ENCODE measurements around the gene ME3. TPM values are rescaled to one million over a fixed set of nuclear protein-coding genes. Genes with fewer than 3 reads are reported as not detected.

Gene ME3
- polyA plus RNA-seq, 1 experiment, result 15.8 TPM

GRCh38 chr11:86482692-86483091, 189.7 kb downstream of the ME3 start:
- ChIA-PET CTCF (interaction anchor here (1.7 kb wide), 1 partner anchor 126 kb away, joined by 7 read pairs; no protein-coding TSS in a partner anchor), POLR2A (no interaction called here)
- H3K4me3 ChIP-seq (ENCODE audit: low read depth, low read length), result no peak overlapping the region
- no peaks in the 10 kb centered on the region for H3K27me3 ChIP-seq (ENCODE audit: control insufficient read depth, insufficient read depth, low read length)
- DNase-seq (ENCODE audit: low read depth), result no peak
- H3K36me3 ChIP-seq (ENCODE audit: control insufficient read depth, insufficient read depth, low read length), result no peaks in the 10 kb centered on the region
- TF ChIP-seq CTCF (IDR thresholded peaks at IDR 0.05; ENCODE audit: insufficient read depth, low read depth, low read length), result no peak

GRCh38 chr11:86481399-86481798, 191.0 kb downstream of the ME3 start:
- Histone ChIP-seq H3K4me3 (ENCODE audit: low read depth, low read length) (no peak overlapping the region), H3K27me3 (ENCODE audit: control insufficient read depth, insufficient read depth, low read length) (no peaks in the 10 kb centered on the region), H3K36me3 (ENCODE audit: control insufficient read depth, insufficient read depth, low read length) (no peaks in the 10 kb centered on the region)
- POLR2A ChIA-PET, result no interaction called here
- DNase-seq (ENCODE audit: low read depth), result no peak
- no peak for TF ChIP-seq CTCF (IDR thresholded peaks at IDR 0.05; ENCODE audit: insufficient read depth, low read depth, low read length)
- CTCF ChIA-PET, result interaction anchor here (1.7 kb wide), 1 partner anchor 127 kb away, joined by 7 read pairs; no protein-coding TSS in a partner anchor

GRCh38 chr11:86478348-86478747, 194.1 kb downstream of the ME3 start:
- POLR2A ChIA-PET, result no interaction called here
- CTCF ChIA-PET, result interaction anchor here (1.2 kb wide), 1 partner anchor 9 kb away, joined by 3 read pairs; no protein-coding TSS in a partner anchor
- H3K27me3 ChIP-seq (ENCODE audit: control insufficient read depth, insufficient read depth, low read length), result no peaks in the 10 kb centered on the region
- no peak for TF ChIP-seq CTCF (IDR thresholded peaks at IDR 0.05; ENCODE audit: insufficient read depth, low read depth, low read length)
- H3K4me3 ChIP-seq (ENCODE audit: low read depth, low read length), result no peak overlapping the region
- no peak for DNase-seq (ENCODE audit: low read depth)
- H3K36me3 ChIP-seq (ENCODE audit: control insufficient read depth, insufficient read depth, low read length), result no peaks in the 10 kb centered on the region

GRCh38 chr11:86477495-86478155, 194.8 kb downstream of the ME3 start:
- CTCF ChIA-PET, result interaction anchor here (0.6 to 1.2 kb wide), 2 partner anchors 9 to 21 kb away, joined by 3 read pairs; no protein-coding TSS in a partner anchor
- POLR2A ChIA-PET, result no interaction called here
- no peak for DNase-seq (ENCODE audit: low read depth)

More at GRCh38 chr11:86477495-86478155, 194.8 kb downstream of the ME3 start:
- no peak for TF ChIP-seq CTCF (IDR thresholded peaks at IDR 0.05; ENCODE audit: insufficient read depth, low read depth, low read length)
- no peaks in the 10 kb centered on the region for H3K27me3 ChIP-seq (ENCODE audit: control insufficient read depth, insufficient read depth, low read length)
- no peaks in the 10 kb centered on the region for H3K36me3 ChIP-seq (ENCODE audit: control insufficient read depth, insufficient read depth, low read length)
- no peak overlapping the region for H3K4me3 ChIP-seq (ENCODE audit: low read depth, low read length)
